ENCODE measurements around the gene PUM2. TPM values are rescaled to one million over a fixed set of nuclear protein-coding genes. Genes with fewer than 3 reads are reported as not detected.

PUM2 gene
- total RNA-seq, 3 donors from 2014 or later = 93.5 to 155 (median 115) TPM

DNA sequence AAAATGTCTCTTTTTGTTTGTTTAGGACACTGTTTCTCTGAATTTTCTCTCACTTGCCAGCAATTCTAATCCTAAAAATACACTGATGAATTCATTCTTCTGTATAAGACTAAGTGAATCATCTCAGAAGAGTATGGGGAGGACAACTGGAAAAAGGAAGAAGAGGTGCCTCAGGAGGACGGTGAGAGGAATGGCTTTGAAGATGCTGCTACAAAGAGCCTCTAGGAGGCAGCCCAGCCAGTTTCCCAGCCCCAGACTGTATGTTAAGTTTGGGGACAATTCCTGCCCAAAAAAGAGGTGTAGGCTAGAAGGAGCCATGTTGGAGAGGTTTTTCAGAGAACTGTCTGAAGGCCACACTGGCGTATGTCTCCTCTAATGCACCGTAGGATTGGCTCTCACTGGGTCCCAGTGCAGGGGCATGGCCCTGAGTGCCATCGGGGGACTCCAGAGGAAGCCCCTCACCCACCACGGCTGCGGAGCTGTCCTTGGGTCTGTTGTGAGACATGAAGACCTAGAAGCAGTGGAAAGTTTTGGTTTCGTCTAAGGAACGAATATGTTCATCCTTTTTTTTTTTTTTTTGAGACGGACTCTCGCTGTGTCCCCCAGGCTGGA, 122.6 kb downstream of the PUM2 start:
- ATAC-seq (no peak), DNase-seq (peak in 2 of 3 donors; percentile 25 to 39)
- TF ChIP-seq, protein P1, sequence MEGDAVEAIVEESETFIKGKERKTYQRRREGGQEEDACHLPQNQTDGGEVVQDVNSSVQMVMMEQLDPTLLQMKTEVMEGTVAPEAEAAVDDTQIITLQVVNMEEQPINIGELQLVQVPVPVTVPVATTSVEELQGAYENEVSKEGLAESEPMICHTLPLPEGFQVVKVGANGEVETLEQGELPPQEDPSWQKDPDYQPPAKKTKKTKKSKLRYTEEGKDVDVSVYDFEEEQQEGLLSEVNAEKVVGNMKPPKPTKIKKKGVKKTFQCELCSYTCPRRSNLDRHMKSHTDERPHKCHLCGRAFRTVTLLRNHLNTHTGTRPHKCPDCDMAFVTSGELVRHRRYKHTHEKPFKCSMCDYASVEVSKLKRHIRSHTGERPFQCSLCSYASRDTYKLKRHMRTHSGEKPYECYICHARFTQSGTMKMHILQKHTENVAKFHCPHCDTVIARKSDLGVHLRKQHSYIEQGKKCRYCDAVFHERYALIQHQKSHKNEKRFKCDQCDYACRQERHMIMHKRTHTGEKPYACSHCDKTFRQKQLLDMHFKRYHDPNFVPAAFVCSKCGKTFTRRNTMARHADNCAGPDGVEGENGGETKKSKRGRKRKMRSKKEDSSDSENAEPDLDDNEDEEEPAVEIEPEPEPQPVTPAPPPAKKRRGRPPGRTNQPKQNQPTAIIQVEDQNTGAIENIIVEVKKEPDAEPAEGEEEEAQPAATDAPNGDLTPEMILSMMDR (IDR thresholded peaks at IDR 0.05) = no peak
- no peak overlapping the region for H3K4me3 ChIP-seq
- H3K36me3 ChIP-seq (ENCODE audit: low read depth) = no peaks in the 10 kb centered on the region
- peaks cover 30% of the 10 kb centered on the region for H3K4me1 ChIP-seq (ENCODE audit: low read depth)
- intact Hi-C loops (cut with DNase I, micrococcal nuclease) = loop anchor here in 1 of 2 donors (10.0 kb wide), 1 partner anchor 93 kb away; no protein-coding TSS in a partner anchor
- H3K9me3 ChIP-seq = no peaks in the 10 kb centered on the region

DNA sequence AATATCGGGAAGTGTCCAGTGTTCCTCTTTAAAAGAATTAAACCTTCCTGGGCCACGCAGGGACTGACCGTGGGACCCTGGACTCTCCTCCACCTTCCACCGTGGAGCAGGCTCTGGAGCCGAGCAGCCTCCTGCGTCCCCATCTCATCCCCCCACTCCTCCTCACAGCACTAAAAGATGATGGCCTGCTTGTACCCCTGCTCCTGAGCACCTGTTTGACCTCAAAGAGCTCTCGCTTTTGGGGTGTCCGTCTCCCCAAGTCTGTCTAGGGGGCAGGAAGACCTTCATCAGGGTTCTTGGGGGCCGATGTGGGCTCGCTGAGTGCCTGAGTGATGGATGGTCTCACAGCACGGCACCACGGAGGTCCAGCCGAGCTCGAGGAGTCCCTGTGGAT, 124.5 kb downstream of the PUM2 start:
- Histone ChIP-seq H3K36me3 (ENCODE audit: low read depth) (no peaks in the 10 kb centered on the region), H3K9me3 (no peaks in the 10 kb centered on the region), H3K4me1 (ENCODE audit: low read depth) (peaks cover 34% of the 10 kb centered on the region), H3K4me3 (no peak overlapping the region)
- peak in 1 of 3 donors; percentile 38 for DNase-seq
- no peak for ATAC-seq
- intact Hi-C loops (cut with DNase I, micrococcal nuclease) = loop anchor here in 1 of 2 donors (10.0 kb wide), 1 partner anchor 91 kb away; no protein-coding TSS in a partner anchor
- TF ChIP-seq, protein P1 (IDR thresholded peaks at IDR 0.05) = no peak

DNA sequence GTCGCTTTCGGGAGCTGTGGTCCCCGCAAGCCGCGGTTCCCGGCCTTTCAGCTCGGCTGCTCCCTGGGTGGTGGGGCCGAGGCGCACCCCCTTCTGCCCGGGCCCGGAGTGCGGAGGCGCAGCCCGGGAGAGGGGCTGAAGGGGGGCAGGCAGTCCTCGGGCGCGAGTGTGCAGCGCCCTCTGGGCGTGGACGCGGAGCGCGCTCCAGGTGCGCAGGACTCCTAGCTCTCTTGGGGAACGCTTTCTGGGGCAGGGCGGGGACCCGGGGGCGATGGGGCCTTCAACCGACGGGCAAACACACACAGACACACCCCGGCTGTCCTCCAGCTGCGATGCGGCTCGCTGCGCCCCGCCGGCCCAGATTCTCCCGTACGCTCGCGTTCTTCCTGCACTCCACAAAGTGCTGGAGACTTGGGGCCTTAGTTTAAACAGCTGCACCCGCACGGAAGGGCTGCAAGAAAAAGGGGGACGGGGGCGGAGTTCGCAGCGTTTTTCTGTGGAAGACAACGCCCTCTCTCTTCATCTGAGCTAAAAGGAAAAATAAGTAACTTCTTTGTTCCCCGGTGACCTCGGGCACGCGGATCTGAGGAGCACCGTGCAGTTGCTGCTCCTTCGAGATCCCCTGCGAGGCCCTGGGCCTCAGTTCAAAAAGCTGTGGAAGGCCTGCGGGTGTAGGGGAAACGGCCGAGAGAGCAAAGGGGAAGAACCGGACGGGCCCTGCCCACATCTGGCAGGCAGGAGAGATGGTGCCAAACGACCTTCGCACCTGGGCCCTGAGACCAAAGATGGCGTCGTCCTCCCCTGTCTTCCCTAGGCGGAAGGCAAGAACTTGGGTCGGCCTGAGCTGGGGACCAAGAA, 125.1 kb downstream of the PUM2 start:
- H3K9me3 ChIP-seq = no peaks in the 10 kb centered on the region
- no peaks in the 10 kb centered on the region for H3K36me3 ChIP-seq (ENCODE audit: low read depth)
- DNase-seq = peak; percentile 89 to 92 (median 91)
- peaks cover 33% of the 10 kb centered on the region for H3K4me1 ChIP-seq (ENCODE audit: low read depth)
- intact Hi-C loops (cut with DNase I, micrococcal nuclease) = loop anchor here in 1 of 2 donors (10.0 kb wide), 1 partner anchor 91 kb away; no protein-coding TSS in a partner anchor
- TF ChIP-seq, protein P1 (IDR thresholded peaks at IDR 0.05) = peak; percentile 31
- H3K4me3 ChIP-seq = no peak overlapping the region
- peak; percentile 85 for ATAC-seq

DNA sequence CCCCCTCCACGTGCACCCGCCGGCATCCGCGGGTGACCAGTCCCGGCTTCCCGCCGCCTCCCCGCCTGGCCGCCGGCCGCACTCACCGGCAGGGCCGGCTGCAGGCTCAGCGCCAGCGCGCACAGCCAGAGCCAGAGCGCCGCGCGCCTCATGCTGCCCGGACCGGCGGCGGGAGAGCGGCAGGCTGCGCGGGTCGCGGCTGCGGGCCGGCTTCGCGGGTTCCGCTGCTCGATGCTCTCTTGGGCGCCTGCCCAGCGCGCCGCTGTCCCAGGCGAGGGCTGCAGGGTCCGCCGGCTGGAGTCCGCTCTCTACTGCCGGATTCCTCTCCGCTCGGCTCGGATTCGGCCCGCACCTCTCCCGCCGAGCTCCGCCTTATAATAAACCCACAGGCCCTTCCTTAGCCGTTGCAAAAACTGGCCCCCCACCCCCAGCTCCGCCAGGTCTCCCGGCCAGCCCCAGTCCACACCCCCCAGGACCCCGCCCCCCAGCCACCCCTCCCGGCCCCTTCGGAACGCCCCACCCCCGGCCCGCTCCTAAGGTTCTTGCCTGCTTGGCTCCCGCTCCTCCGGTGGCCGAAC, 125.8 kb downstream of the PUM2 start, which contains the start of gene SDC1:
Gene SDC1, minus strand, starts transcription at position 415 of the 578 bp plus-strand sequence. Its CDS starts 263 bp downstream, at position 152.
- Histone ChIP-seq H3K9me3 (no peaks in the 10 kb centered on the region), H3K36me3 (ENCODE audit: low read depth) (no peaks in the 10 kb centered on the region), H3K4me3 (peak within 1 kb of the TSS; percentile 80), H3K4me1 (ENCODE audit: low read depth) (peaks cover 33% of the 10 kb centered on the region)
- peak; percentile 69 for ATAC-seq
- DNase-seq = peak; percentile 79 to 88 (median 88)
- intact Hi-C loops (cut with DNase I, micrococcal nuclease) = loop anchor here in 1 of 2 donors (10.0 kb wide), 1 partner anchor 90 kb away; no protein-coding TSS in a partner anchor
- TF ChIP-seq, protein P1 (IDR thresholded peaks at IDR 0.05) = no peak

DNA sequence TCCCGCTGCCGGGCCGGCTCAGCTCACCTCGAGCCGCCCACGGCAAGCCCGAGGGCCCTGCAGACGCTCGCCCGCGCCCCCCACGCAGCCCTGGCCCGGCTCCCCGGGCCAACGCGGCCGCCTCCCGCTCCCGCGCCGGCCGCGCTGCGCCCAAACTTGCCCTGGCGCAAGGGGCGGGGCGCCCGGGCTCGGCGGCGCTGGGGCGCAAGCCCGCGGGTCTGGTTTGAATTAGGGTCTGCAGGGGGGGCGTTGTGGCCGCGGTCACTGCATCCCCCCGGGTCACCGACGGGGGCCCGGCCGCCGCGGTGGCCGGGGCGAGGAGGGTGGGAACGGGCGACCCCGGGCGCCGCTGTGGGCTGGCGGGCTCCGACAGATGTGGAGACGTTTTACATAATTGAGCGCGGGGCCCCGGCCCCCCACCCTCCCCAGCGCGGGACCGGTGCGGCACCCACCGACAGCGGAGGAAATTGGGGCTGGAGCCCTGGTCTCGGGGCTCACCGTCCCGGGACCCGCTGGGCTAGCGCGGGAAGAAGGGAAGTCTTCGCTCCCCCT, 126.4 kb downstream of the PUM2 start:
- TF ChIP-seq, protein P1 (IDR thresholded peaks at IDR 0.05) = no peak
- Histone ChIP-seq H3K9me3 (no peaks in the 10 kb centered on the region), H3K36me3 (ENCODE audit: low read depth) (no peaks in the 10 kb centered on the region), H3K4me3 (peak overlapping the region; percentile 80), H3K4me1 (ENCODE audit: low read depth) (peaks cover 33% of the 10 kb centered on the region)
- intact Hi-C loops (cut with DNase I, micrococcal nuclease) = loop anchor here in 1 of 2 donors (10.0 kb wide), 1 partner anchor 89 kb away; no protein-coding TSS in a partner anchor
- DNase-seq = peak; percentile 57 to 70 (median 58)
- peak; percentile 25 for ATAC-seq
